Aorta (tissue), 5 donors: Measurements from ENCODE around the gene ESPL1. TPM values are rescaled to one million over a fixed set of nuclear protein-coding genes. Genes with fewer than 3 reads are reported as not detected.

Source experiments
- ATAC-seq: fragments of 200-7000 bp; cut with Tn5 transposase; one replicate; pipeline ENCODE4 v1.9.1; 2022; ENCODE audit warnings: moderate library complexity; ENCODE audit not compliant: low FRiP score
- DNase-seq, 2 donors: peaks; one replicate each; pipeline ENCODE4 v3.0.0-alpha.2; 2020
- H3K27ac ChIP-seq, 2 donors: one replicate each; pipeline ENCODE4 v1.5.1; 2013; ENCODE audit warnings: low read length in 2 of 2, mild to moderate bottlenecking in 2 of 2, moderate library complexity in 2 of 2, control low read depth in 1 of 2, inconsistent platforms in 1 of 2, low read depth in 1 of 2
- H3K27me3 ChIP-seq, 2 donors: one replicate each; pipeline ENCODE4 v1.6.1; 2013; ENCODE audit warnings: control low read depth in 1 of 2, low read length in 1 of 2, mild to moderate bottlenecking in 1 of 2, moderate library complexity in 1 of 2; ENCODE audit not compliant: insufficient read depth in 2 of 2, control insufficient read depth in 1 of 2
- H3K36me3 ChIP-seq, 2 donors: one replicate each; pipeline ENCODE4 v1.6.1; 2013; ENCODE audit warnings: control low read depth in 1 of 2, low read length in 1 of 2, mild to moderate bottlenecking in 1 of 2; ENCODE audit not compliant: insufficient read depth in 2 of 2, control insufficient read depth in 1 of 2
- H3K4me1 ChIP-seq, 2 donors: one replicate each; pipeline ENCODE4 v1.6.1; 2013; ENCODE audit warnings: low read length in 2 of 2, control low read depth in 1 of 2, mild to moderate bottlenecking in 1 of 2, moderate library complexity in 1 of 2; ENCODE audit not compliant: insufficient read depth in 2 of 2, control insufficient read depth in 1 of 2
- H3K4me3 ChIP-seq, 2 donors: one replicate each; pipeline ENCODE4 v1.5.1; 2013; ENCODE audit warnings: low read length in 2 of 2, control low read depth in 1 of 2, mild to moderate bottlenecking in 1 of 2
- H3K9me3 ChIP-seq: one replicate; pipeline ENCODE4 v1.6.1; 2013; ENCODE audit warnings: mild to moderate bottlenecking, low read length; ENCODE audit not compliant: control insufficient read depth
- WGBS, 2 donors: extraction: QIAGEN DNeasy Blood & Tissue Kit; methylation state at CpG; one replicate each; pipeline ENCODE4 v1.1.7; 2013; 5-methylcytosine and 5-hydroxymethylcytosine counted together
- intact Hi-C, 2 donors: fragments of 100-400 bp; cut with DNase I; formaldehyde crosslinking; loops; one replicate each; pipeline versions ENCODE4 v1.14.2 to v1.15.0; 2022
- polyA plus RNA-seq, 2 donors: library from polyadenylated mRNA; stranded (reverse); fragments of 200-250 nt; gene quantifications; one replicate each; pipeline ENCODE4 v1.2.3, GENCODE V29; 2013
- total RNA-seq, 2 donors: library from RNA; stranded (reverse); fragmentation: NEBNext Ultra II Directional; extraction: Animal tissue kit (Norgen Biotek cat#: 25700); gene quantifications; one replicate each; pipeline ENCODE4 v1.2.1, GENCODE V29; 2021
- donor health status: healthy with polysubstance abuse.
- donor health status: Bipolar disorder and iron deficiency.
- donor health status: DM: no; HTN: no; CAD: no.
- donor health status: DM: no; HTN: no; CAD: no.
- donor health status: DM: yes; HTN: yes; CAD: no.

Gene ESPL1
- total and polyA plus RNA-seq, 4 donors, result 0.38 to 2.8 (median 1.5) TPM

- Histone ChIP-seq H3K27me3 (no peaks in the 10 kb centered on the region), H3K4me3 (no peak overlapping the region), H3K36me3 (no peaks in the 10 kb centered on the region), H3K9me3 (no peaks in the 10 kb centered on the region), H3K27ac (no peak overlapping the region), H3K4me1 (peaks cover 0 to 6% of the 10 kb centered on the region in 2 donors)
- 87 to 89% methylated on average over 9 of the region's 9 CpGs for WGBS, 2 donors
- ATAC-seq, result no peak
- intact Hi-C loops, result no loop called here
- DNase-seq, result peak in 1 of 2 donors; percentile 44
Measured at GRCh38 chr12:53235742-53236442, 32.2 kb upstream of the ESPL1 start.

- DNase-seq (peak in 1 of 2 donors; percentile 32), ATAC-seq (no peak)
- Histone ChIP-seq H3K4me3 (no peak overlapping the region), H3K27ac (no peak overlapping the region), H3K4me1 (peaks cover 0 to 6% of the 10 kb centered on the region in 2 donors), H3K27me3 (no peaks in the 10 kb centered on the region), H3K36me3 (no peaks in the 10 kb centered on the region), H3K9me3 (no peaks in the 10 kb centered on the region)
- intact Hi-C loops, result no loop called here
- WGBS, 2 donors, result 91 to 93% methylated on average over 1 of the region's 1 CpG
Measured at GRCh38 chr12:53236443-53237111, 31.5 kb upstream of the ESPL1 start.

GRCh38 chr12:53239643-53240258, 28.3 kb upstream of the ESPL1 start:
- 90% methylated on average over 10 of the region's 10 CpGs for WGBS, 2 donors
- Histone ChIP-seq H3K27ac (no peak overlapping the region), H3K27me3 (no peaks in the 10 kb centered on the region), H3K9me3 (no peaks in the 10 kb centered on the region), H3K4me3 (no peak overlapping the region), H3K4me1 (no peaks in the 10 kb centered on the region), H3K36me3 (no peaks in the 10 kb centered on the region)
- intact Hi-C loops, result no loop called here
- no peak for DNase-seq
- no peak for ATAC-seq

GRCh38 chr12:53241623-53242412, 26.3 kb upstream of the ESPL1 start:
- intact Hi-C loops, result no loop called here
- Histone ChIP-seq H3K27me3 (no peaks in the 10 kb centered on the region), H3K27ac (no peak overlapping the region), H3K4me3 (no peak overlapping the region), H3K9me3 (no peaks in the 10 kb centered on the region), H3K36me3 (no peaks in the 10 kb centered on the region), H3K4me1 (no peaks in the 10 kb centered on the region)
- DNase-seq (no peak), ATAC-seq (no peak)
- WGBS, 2 donors, result 69 to 76% methylated on average over 8 to 11 of the region's 11 CpGs

GRCh38 chr12:53244337-53244736, 23.8 kb upstream of the ESPL1 start:
- intact Hi-C loops, result no loop called here
- ATAC-seq (no peak), DNase-seq (no peak)
- H3K9me3 ChIP-seq, result no peaks in the 10 kb centered on the region
- 46 to 50% methylated on average over 1 of the region's 1 CpG for WGBS, 2 donors
- H3K4me3 ChIP-seq, result no peak overlapping the region
- H3K36me3 ChIP-seq, result no peaks in the 10 kb centered on the region
- H3K4me1 ChIP-seq, result no peaks in the 10 kb centered on the region
- no peak overlapping the region for H3K27ac ChIP-seq
- no peaks in the 10 kb centered on the region for H3K27me3 ChIP-seq

GRCh38 chr12:53245286-53245685, 22.8 kb upstream of the ESPL1 start:
- WGBS, 2 donors, result 87 to 88% methylated on average over 3 of the region's 3 CpGs
- no peaks in the 10 kb centered on the region for H3K4me1 ChIP-seq
- no peak overlapping the region for H3K4me3 ChIP-seq
- no peaks in the 10 kb centered on the region for H3K36me3 ChIP-seq
- intact Hi-C loops, result no loop called here
- DNase-seq, result no peak
- ATAC-seq, result no peak
- H3K27me3 ChIP-seq, result no peaks in the 10 kb centered on the region
- no peaks in the 10 kb centered on the region for H3K9me3 ChIP-seq
- no peak overlapping the region for H3K27ac ChIP-seq

- DNase-seq, result peak; percentile 82 to 92
- Histone ChIP-seq H3K9me3 (no peaks in the 10 kb centered on the region), H3K36me3 (no peaks in the 10 kb centered on the region), H3K27ac (peak overlapping the region in 1 of 2 donors; percentile 82), H3K4me3 (peak overlapping the region; percentile 64 to 98), H3K4me1 (no peaks in the 10 kb centered on the region), H3K27me3 (no peaks in the 10 kb centered on the region)
- intact Hi-C loops, result loop anchor here (2.0 to 5.0 kb wide), 3 partner anchors 19 to 39 kb away; partner anchors contain the start of gene RARG (in 1 of the 2)
- peak; percentile 95 for ATAC-seq
- 0 to 1% methylated on average over 36 to 51 of the region's 51 CpGs for WGBS, 2 donors
Measured at GRCh38 chr12:53251477-53252348, 16.4 kb upstream of the ESPL1 start.
